ENCODE results near the gene CBX3.
"Not testable (repeated sequence)": the region's sequence is repeated elsewhere in the genome, so short reads cannot be mapped to it uniquely, and the experiment has no call there.

Gene CBX3

DNA sequence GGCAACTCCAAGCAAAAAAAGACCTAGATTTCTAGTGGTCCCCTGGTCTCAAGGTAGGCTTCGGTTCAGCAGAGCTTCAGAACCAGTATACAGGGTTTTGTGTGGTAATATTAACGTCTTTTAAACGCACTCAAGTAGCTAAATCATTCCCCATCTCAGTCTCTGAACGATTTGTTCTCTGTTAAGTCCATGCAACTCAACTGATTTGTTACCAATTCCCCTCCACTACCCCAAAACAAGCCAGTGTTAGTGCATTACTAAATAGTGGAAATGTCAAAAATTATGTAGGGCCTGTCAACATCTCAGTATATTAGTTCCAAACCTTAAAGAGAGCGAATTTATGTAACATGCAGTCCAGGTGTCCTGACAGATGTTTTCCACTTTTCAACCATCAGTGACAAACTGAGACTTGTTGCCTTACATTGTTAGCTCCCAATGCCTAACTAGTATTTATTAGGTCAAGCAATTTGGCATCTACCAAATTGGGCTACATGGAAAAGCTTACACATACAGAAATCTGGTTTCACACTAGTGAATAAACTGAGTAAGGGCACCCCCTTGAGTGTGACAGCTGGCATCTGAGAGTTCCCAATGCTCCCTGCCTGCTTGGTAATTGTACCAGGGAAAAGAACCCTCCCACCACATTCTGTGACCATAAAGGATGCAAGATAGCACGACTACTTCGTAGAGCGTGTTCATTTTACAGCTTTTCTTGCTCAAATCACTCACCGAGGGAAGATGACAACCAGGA is 13.2 kb upstream of the CBX3 start:
- DNase-seq (ENCODE audit: low spot score), result no peak

GRCh38 chr7:26188957-26189541 is 12.5 kb upstream of the CBX3 start:
- DNase-seq (ENCODE audit: low spot score), result no peak

GRCh38 chr7:26189697-26190096 is 11.8 kb upstream of the CBX3 start:
- no peak for DNase-seq (ENCODE audit: low spot score)

- no peak for DNase-seq (ENCODE audit: low spot score)
Observed at GRCh38 chr7:26190417-26190869, 11.1 kb upstream of the CBX3 start.

DNA sequence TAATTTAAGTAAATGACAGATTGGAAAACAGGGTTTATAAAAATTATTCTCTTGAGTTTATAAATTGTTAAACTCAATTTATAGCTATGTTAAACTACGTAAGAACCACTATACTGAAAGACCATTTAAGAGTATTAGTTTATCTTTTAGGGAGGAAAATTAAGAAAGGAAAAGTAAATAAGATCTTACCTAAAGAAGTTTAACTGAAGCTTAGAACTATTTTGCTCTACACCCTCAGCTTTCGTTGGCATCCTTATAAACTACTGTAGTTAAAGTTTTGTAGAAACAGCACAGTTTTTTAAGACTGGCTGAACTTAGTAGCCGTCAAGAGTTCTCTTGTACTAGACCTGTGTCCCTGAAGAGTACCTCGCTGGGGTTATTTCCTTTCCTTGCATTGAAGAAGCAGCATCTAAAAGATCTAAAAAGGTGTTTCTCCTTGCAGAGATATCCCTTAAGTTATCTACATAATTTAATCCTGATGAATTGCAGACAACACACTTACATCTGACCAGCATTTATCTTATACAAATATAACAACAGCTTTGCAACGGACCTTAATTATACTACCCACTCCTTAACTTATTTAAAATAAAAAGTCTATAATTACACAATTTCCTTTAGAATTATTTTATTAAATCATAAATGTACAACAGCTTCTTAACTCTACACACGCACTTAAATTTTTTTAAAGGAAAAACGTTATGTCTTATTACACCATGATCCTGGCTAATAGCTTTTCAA is 10.1 kb upstream of the CBX3 start:
- DNase-seq (ENCODE audit: low spot score), result no peak

DNA sequence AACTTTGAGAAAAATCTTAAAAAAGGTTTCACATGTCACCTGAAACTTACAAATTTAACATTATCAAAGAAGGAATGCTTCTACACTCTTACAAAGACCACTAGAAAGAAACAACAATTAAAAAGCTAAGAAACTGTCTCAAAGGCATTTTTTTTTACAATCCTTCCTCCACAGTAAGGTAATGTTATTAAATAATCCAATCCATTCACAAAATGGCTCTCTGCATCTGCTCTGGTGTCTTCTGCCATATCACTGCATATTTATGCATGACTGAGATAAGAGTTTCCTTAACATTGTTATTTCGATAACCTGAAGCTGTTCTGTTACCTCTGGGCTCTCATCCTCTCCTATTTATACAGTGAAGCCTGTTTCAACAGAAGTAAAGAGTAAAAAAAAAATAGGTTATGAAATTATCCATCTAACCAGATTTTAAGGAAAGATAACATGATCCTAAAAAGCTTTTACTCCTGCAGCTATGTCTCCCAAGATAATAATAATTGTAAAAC is 9.5 kb upstream of the CBX3 start:
- DNase-seq (ENCODE audit: low spot score), result no peak

DNA sequence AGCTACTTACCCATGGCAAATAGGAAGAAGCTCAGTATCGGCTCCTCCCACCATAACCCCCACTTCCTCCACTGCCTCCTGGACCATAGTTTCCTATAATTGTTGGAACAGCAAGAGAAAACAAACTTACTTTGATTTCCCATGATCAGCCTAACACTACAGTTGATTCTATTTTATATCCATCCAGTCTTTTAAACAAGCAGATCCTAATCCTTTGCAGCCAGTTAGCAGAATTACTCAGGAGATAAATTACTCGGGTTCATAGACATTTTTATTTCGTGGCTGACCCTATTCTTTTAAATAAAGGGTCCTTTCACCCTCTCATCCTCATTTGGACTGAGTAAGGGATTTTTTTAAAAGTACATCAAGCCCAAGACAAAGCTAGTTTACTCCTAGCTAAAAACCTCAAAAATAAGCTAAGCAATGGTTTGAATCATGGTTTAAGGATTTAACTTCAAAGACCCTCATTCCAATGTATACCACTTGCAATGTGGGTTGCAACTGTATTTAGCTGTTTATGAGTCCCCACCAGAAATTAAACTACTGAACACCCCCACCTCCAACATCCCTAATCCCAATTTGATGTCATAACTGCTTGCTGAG is 9.0 kb upstream of the CBX3 start:
- no peak for DNase-seq (ENCODE audit: low spot score)

- DNase-seq (ENCODE audit: low spot score), result no peak
Observed at GRCh38 chr7:26193432-26194207, 7.9 kb upstream of the CBX3 start.

GRCh38 chr7:26194764-26195163 is 6.8 kb upstream of the CBX3 start:
- not testable (repeated sequence) for DNase-seq (ENCODE audit: low spot score)

- DNase-seq (ENCODE audit: low spot score), result no peak
Observed at GRCh38 chr7:26195182-26195581, 6.4 kb upstream of the CBX3 start.

DNA sequence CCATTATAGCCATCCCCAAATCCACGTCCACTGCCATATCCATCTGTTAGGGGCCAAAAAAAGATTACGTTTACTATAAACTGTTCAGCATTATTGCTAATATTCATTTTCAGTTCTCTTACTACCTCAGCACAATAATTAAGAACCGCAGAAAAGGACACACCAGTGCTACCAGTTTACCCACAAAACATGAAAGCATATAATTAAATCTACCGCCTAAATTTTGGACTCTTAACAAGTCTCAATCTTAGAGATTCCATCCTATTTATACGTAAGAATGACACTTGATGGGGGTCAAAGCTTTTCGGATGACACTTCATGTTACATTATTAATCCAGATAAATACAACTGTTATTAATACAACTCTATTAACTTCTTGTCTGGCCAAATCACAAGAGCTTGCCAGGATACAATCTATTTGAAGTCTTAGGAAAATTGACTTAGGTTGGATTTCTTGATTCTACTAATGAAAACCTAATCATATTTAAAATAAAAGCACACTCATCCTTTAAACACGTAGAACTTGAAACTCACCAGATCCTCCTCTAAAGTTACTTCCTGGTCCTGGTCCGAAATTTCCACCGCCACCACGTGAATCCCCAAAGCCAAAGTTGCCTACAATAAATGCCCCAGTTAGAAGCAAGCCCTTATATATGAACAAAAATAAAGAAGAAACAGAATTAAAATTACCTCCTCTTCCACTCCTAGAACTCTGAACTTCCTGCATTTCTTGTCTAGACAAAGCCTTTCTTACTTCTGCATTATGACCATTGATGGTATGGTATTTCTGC is 5.5 kb upstream of the CBX3 start:
- no peak for DNase-seq (ENCODE audit: low spot score)

GRCh38 chr7:26197153-26198115 is 4.1 kb upstream of the CBX3 start:
- no peak for DNase-seq (ENCODE audit: low spot score)

DNA sequence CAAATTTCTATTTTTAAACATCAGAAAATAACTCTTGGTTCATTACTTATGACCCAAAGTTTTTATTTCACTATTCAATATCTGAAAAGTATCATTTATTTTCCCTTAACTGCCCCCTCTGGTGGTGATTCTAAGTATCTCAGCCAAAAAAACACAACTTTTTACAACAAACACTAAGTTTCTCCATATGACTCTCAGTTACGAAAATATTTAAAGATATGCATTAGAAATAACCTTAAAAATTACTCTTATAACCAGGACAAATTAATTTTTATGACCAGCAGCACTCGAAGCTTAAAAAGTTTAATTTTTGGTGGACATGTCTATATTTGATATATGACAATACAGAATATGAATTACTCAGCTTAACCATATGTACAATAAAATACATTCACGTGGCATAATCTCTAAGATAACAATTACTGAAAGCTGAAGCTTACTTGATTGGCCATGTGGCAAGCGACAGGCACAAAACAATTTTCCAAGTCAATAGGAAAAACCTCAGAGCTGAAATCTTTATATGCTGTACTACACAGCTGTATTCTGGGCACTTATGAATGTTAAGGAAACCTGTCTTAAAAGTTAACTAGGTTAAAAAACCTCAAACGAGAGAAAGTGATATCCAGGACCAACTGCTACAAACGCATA is 3.3 kb upstream of the CBX3 start:
- peak; percentile 75 for DNase-seq (ENCODE audit: low spot score)

GRCh38 chr7:26198781-26199169 is 2.8 kb upstream of the CBX3 start:
- DNase-seq (ENCODE audit: low spot score), result no peak

GRCh38 chr7:26199301-26200037 is 2.1 kb upstream of the CBX3 start:
- peak; percentile 74 for DNase-seq (ENCODE audit: low spot score)

DNA sequence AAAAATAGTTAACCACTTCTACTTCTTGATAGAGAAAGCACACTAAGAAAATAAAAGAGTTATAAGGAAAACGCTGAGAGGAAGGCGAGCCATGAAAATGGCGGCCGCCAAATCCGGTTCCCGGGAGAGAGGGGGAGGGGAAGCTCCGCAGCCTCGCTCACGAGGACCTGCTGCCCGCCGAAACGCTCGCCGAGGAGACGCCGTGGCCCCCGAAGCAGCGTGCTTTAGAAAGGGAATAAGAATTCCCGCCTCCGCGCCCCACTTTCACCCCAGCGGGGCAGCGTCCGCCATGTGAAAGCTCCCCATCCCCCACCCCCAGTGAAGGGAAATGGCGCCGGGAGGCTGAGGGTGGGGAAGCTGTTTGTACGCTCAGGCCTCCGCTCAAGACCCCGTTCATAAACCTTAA is 1.5 kb upstream of the CBX3 start:
- DNase-seq (ENCODE audit: low spot score), result peak; percentile 69

- DNase-seq (ENCODE audit: low spot score), result peak; percentile 98
Observed at GRCh38 chr7:26200444-26201246, 900 bp upstream of the CBX3 start, which contains the start of gene HNRNPA2B1. HNRNPA2B1 (minus strand) TSS chr7:26200746; CDS start chr7:26200577, 169 bp downstream.
